Thymus (tissue), 11 donors: ENCODE measurements around the gene PITPNC1. TPM values are rescaled to one million over a fixed set of nuclear protein-coding genes. Genes with fewer than 3 reads are reported as not detected.
"Not testable (repeated sequence)": the region's sequence is repeated elsewhere in the genome, so short reads cannot be mapped to it uniquely, and the experiment has no call there.

Experiments
- DNase-seq, 9 donors: peaks; one replicate each; pipeline ENCODE4 v3.0.0-alpha.2; 2013; ENCODE audit warnings: low spot score in 9 of 9, low read depth in 6 of 9, missing footprints in 1 of 9
- H3K27ac ChIP-seq, 2 donors: one replicate each; pipeline ENCODE4 v1.5.1; 2013; ENCODE audit warnings: control low read depth in 1 of 2, low read depth in 1 of 2, low read length in 1 of 2, mild to moderate bottlenecking in 1 of 2, moderate library complexity in 1 of 2
- H3K27me3 ChIP-seq, 2 donors: one replicate each; pipeline ENCODE4 v1.5.1; 2013; ENCODE audit warnings: low read length in 1 of 2; ENCODE audit not compliant: control insufficient read depth in 2 of 2, insufficient read depth in 1 of 2
- H3K36me3 ChIP-seq, 2 donors: one replicate each; pipeline ENCODE4 v1.5.1; 2013; ENCODE audit warnings: low read length in 1 of 2, mild to moderate bottlenecking in 1 of 2, moderate library complexity in 1 of 2; ENCODE audit not compliant: control insufficient read depth in 2 of 2, insufficient read depth in 2 of 2
- H3K4me1 ChIP-seq, 2 donors: one replicate each; pipeline ENCODE4 v1.5.1; 2013; ENCODE audit warnings: low read length in 2 of 2; ENCODE audit not compliant: control insufficient read depth in 2 of 2, insufficient read depth in 2 of 2
- H3K4me3 ChIP-seq, 2 donors: one replicate each; pipeline ENCODE4 v1.5.1; 2013; ENCODE audit warnings: low read length in 2 of 2, control low read depth in 1 of 2, mild to moderate bottlenecking in 1 of 2
- H3K9me3 ChIP-seq, 2 donors: one replicate each; pipeline ENCODE4 v1.5.1; 2013; ENCODE audit warnings: low read length in 1 of 2, mild to moderate bottlenecking in 1 of 2; ENCODE audit not compliant: control insufficient read depth in 2 of 2, insufficient read depth in 1 of 2
- WGBS: extraction: QIAGEN DNeasy Blood & Tissue Kit; methylation state at CpG from one replicate; pipeline ENCODE4 v1.1.7; 2013; 5-methylcytosine and 5-hydroxymethylcytosine counted together
- polyA plus RNA-seq: library from polyadenylated mRNA; stranded (reverse); fragments of 200-250 nt; gene quantifications from one replicate; pipeline ENCODE4 v1.2.3, GENCODE V29; 2013
- total RNA-seq: library from RNA; stranded (reverse); fragments of 120-200 nt; gene quantifications from one replicate; pipeline ENCODE4 v1.2.4, GENCODE V29; 2013
- donor health status: healthy.

The PITPNC1 gene
- total and polyA plus RNA-seq, 2 donors, result 26.0 to 27.0 TPM

- Histone ChIP-seq H3K27me3 (no peaks in the 10 kb centered on the region), H3K9me3 (no peaks in the 10 kb centered on the region), H3K27ac (no peak overlapping the region), H3K4me1 (no peaks in the 10 kb centered on the region), H3K4me3 (no peak overlapping the region), H3K36me3 (peaks cover 0 to 7% of the 10 kb centered on the region in 2 donors)
- no peak for DNase-seq
- WGBS, result 98% methylated on average over 10 of the region's 10 CpGs
Observed at GRCh38 chr17:67576471-67577115, 199.5 kb downstream of the PITPNC1 start.

DNA sequence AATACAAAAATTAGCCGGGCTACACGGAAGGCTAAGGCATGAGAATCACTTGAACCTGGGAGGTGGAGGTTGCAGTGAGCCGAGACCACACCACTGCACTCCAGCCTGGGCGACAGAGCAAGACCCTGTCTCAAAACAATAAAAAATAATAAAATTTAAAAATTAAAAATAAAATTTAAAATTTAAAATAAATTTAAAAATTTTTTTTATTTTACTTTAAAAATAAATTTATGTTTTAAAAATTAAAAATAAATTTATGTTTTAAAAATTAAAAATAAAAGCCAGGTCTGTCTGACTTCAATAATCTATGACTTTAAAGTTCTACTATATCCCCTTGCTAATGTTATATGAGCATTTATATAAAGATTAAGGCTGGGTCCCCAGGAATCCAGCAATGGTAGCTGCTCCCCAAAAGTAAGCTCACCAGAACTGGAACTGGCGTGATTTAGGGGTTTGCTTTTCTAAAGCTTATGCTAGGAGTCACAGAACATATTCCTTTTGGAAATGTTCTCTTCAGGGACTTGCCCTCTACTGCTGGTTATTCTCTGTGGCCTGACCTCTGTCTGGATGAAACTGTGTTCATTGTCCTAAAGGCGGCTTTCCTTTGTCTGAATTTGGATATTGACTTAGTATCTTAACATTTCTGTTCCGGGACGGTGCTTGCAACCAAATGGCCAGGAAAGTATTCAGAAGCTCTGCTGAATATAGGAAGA is 200.5 kb downstream of the PITPNC1 start:
- no peak for DNase-seq
- H3K36me3 ChIP-seq, result peaks cover 0 to 7% of the 10 kb centered on the region in 2 donors
- H3K27ac ChIP-seq, result no peak overlapping the region
- H3K9me3 ChIP-seq, result no peaks in the 10 kb centered on the region
- H3K4me1 ChIP-seq, result no peaks in the 10 kb centered on the region
- no peak overlapping the region for H3K4me3 ChIP-seq
- no peaks in the 10 kb centered on the region for H3K27me3 ChIP-seq
- 98% methylated on average over 8 of the region's 8 CpGs for WGBS

DNA sequence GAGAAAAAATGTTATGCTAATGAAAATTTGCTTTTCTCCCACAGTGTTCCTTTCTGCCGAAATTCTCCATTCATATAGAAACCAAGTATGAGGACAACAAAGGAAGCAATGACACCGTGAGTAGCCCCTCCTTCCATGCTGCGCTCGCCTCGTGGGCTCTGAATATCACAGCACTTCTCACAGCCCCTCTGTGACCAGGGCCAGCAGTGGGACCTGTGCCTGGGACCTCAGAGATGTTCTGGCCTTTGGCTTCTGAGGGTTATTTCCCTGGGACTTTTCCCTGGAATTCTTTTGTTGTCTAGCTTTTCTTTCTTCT is 201.0 kb downstream of the PITPNC1 start:
- 92% methylated on average over 5 of the region's 5 CpGs for WGBS
- H3K27ac ChIP-seq, result no peak overlapping the region
- no peaks in the 10 kb centered on the region for H3K4me1 ChIP-seq
- H3K4me3 ChIP-seq, result no peak overlapping the region
- peaks cover 0 to 12% of the 10 kb centered on the region in 2 donors for H3K36me3 ChIP-seq
- no peaks in the 10 kb centered on the region for H3K9me3 ChIP-seq
- DNase-seq, result no peak
- no peaks in the 10 kb centered on the region for H3K27me3 ChIP-seq

- H3K4me3 ChIP-seq, DNase-seq, H3K27ac ChIP-seq, H3K27me3 ChIP-seq, H3K9me3 ChIP-seq, H3K4me1 ChIP-seq: not testable (repeated sequence)
- 95% methylated on average over 9 of the region's 9 CpGs for WGBS
- peaks cover 0 to 13% of the 10 kb centered on the region in 2 donors for H3K36me3 ChIP-seq
Observed at GRCh38 chr17:67578679-67579405, 201.8 kb downstream of the PITPNC1 start.

GRCh38 chr17:67582673-67583081 is 205.6 kb downstream of the PITPNC1 start:
- DNase-seq, result no peak
- no peaks in the 10 kb centered on the region for H3K4me1 ChIP-seq
- H3K27me3 ChIP-seq, result no peaks in the 10 kb centered on the region
- H3K9me3 ChIP-seq, result peaks cover 0 to 6% of the 10 kb centered on the region in 2 donors
- 97% methylated on average over 6 of the region's 6 CpGs for WGBS
- peaks cover 3 to 12% of the 10 kb centered on the region in 2 donors for H3K36me3 ChIP-seq
- H3K4me3 ChIP-seq, result no peak overlapping the region
- no peak overlapping the region for H3K27ac ChIP-seq

DNA sequence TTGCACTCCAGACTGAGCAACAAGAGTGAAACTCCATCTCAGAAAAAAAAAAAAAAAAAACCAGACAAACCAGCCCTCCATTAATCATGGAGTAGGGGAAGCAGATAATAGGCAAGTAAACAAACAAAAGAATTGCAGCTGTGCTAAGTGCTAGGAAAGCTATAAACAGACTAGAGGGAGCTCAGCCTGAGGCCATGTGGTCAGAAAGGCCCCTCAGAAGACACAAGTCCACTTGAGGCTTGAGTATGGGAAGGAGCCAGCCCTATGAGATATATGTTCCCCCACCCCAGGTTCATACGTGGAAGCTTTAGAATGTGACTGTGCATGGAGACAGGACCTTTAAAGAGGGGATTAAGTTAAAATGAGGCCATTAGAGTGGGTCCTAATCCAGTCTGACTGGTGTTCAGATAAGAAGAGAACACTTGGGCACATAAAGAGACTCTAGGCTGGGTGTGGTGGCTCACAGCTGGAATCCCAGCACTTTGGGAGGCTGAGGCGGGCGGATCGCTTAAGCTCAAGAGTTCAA is 208.1 kb downstream of the PITPNC1 start:
- Histone ChIP-seq H3K36me3 (peaks cover 3 to 5% of the 10 kb centered on the region in 2 donors), H3K9me3 (peaks cover 0 to 6% of the 10 kb centered on the region in 2 donors), H3K4me3 (no peak overlapping the region), H3K4me1 (no peaks in the 10 kb centered on the region), H3K27me3 (no peaks in the 10 kb centered on the region), H3K27ac (no peak overlapping the region)
- 96% methylated on average over 4 of the region's 4 CpGs for WGBS
- no peak for DNase-seq

GRCh38 chr17:67588326-67588725 is 211.2 kb downstream of the PITPNC1 start:
- no peak overlapping the region for H3K27ac ChIP-seq
- 95% methylated on average over 9 of the region's 9 CpGs for WGBS
- H3K36me3 ChIP-seq, result peaks cover 0 to 3% of the 10 kb centered on the region in 2 donors
- H3K4me3 ChIP-seq, result no peak overlapping the region
- peaks cover 0 to 6% of the 10 kb centered on the region in 2 donors for H3K9me3 ChIP-seq
- no peak for DNase-seq
- no peaks in the 10 kb centered on the region for H3K4me1 ChIP-seq
- no peaks in the 10 kb centered on the region for H3K27me3 ChIP-seq

DNA sequence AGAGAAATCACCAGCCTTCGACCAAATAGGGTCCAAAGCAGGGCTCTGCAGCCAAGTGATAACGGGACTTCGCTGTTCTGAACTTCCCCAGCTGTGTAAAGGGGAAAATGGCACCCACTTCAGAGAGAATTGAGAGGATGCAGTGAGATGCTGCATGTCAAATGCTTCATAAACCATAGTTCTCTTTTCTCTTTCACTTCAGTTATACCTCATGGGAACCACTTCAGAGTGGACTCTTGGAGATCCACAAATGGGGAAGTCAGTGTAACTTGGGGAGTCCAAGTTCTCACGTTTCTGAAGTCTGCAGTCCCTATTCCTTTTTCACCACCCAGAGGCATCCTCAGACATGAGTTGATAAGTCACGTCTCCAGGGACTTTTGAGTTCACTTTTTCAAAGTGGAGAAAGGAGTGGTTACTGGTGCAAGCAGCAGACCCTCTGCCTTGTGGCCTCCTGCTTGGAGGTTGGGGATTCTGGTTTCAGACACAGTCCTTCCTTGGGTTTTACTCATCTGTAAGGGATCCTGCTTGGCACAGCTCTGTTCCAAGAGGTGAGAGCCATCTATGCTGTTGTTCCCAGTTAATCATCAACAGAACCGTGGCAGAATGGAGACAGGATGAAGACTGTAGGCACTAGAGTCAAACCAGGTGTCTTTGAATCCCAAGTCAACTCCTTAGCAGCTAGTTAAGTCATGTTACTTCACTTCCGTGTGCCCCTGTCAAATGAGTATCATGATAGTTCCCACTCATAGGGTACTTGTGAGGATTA is 217.2 kb downstream of the PITPNC1 start:
- Histone ChIP-seq H3K4me3 (no peak overlapping the region), H3K9me3 (no peaks in the 10 kb centered on the region), H3K36me3 (no peaks in the 10 kb centered on the region), H3K27ac (peak overlapping the region in 1 of 2 donors; percentile 26), H3K4me1 (no peaks in the 10 kb centered on the region), H3K27me3 (no peaks in the 10 kb centered on the region)
- DNase-seq, result peak in 1 of 9 donors; percentile 19
- 87% methylated on average over 7 of the region's 7 CpGs for WGBS
